WTC11 (cell line): ENCODE measurements around the gene TIGD1. TPM values are rescaled to one million over a fixed set of nuclear protein-coding genes. Genes with fewer than 3 reads are reported as not detected.

ENCODE experiments used
- ATAC-seq: fragments of 200-7000 bp; cut with Tn5 transposase; 2 replicates; pipeline ENCODE4 v1.10.0; 2021; ENCODE audit warnings: mild to moderate bottlenecking, moderate library complexity
- CTCF ChIA-PET: fragments of 300-600 bp; sonication (Branson Sonifier 250); formaldehyde crosslinking; loops from one replicate; lab custom pipeline; 2021; ENCODE audit warnings: antibody characterized with exemption; lab: Charles Lee
- POLR2A ChIA-PET: fragments of 350-600 bp; sonication (Branson Sonifier 250); formaldehyde crosslinking; loops from one replicate; lab custom pipeline; 2021; ENCODE audit warnings: antibody characterized with exemption; lab: Charles Lee
- DNase-seq: peaks from one replicate; pipeline ENCODE4 v3.0.0; 2021; ENCODE audit warnings: low spot score
- H3K27ac Mint-ChIP-seq: 2 replicates; pipeline ENCODE4 v1.8.0; 2021; ENCODE audit warnings: mixed read lengths
- H3K27me3 Mint-ChIP-seq: 2 replicates; pipeline ENCODE4 v1.8.0; 2021; ENCODE audit warnings: low read depth, mild to moderate bottlenecking, moderate library complexity, mixed read lengths
- H3K36me3 Mint-ChIP-seq: 2 replicates; pipeline ENCODE4 v1.8.0; 2021; ENCODE audit warnings: mixed read lengths
- H3K4me1 Mint-ChIP-seq: 2 replicates; pipeline ENCODE4 v1.8.0; 2022; ENCODE audit warnings: mixed read lengths
- H3K4me3 Mint-ChIP-seq: 2 replicates; pipeline ENCODE4 v1.8.0; 2021; ENCODE audit warnings: mild to moderate bottlenecking, moderate library complexity, mixed read lengths
- H3K9me3 Mint-ChIP-seq: 2 replicates; pipeline ENCODE4 v1.8.0; 2021; ENCODE audit warnings: mixed read lengths
- ARID4B ChIP-seq: sonication (generic); formaldehyde crosslinking; IDR thresholded peaks from 2 replicates; pipeline ENCODE4 v1.8.0; 2023; ENCODE audit warnings: missing genetic modification reagents, mild to moderate bottlenecking, borderline replicate concordance
- ATF2 ChIP-seq: sonication (generic); formaldehyde crosslinking; IDR thresholded peaks from 2 replicates; pipeline ENCODE4 v1.8.1; 2022; ENCODE audit warnings: low read depth, missing genetic modification reagents, borderline replicate concordance
- FOXP4 ChIP-seq: sonication (generic); formaldehyde crosslinking; IDR thresholded peaks from 2 replicates; pipeline ENCODE4 v1.8.0; 2022; ENCODE audit warnings: mild to moderate bottlenecking, missing genetic modification reagents
- GABPB1 ChIP-seq: sonication (generic); formaldehyde crosslinking; IDR thresholded peaks from 2 replicates; pipeline ENCODE4 v1.8.1; 2023; ENCODE audit warnings: mild to moderate bottlenecking, missing genetic modification reagents
- GRHL2 ChIP-seq: fragments of 250-450 bp; sonication (Bioruptor Pico); IDR thresholded peaks from 2 replicates; pipeline ENCODE4 v1.8.0; 2022; ENCODE audit warnings: mild to moderate bottlenecking, moderate library complexity; ENCODE audit not compliant: insufficient replicate concordance, severe bottlenecking
- MXD4 ChIP-seq: fragments of 250-450 bp; sonication (Bioruptor Pico); IDR thresholded peaks from 2 replicates; pipeline ENCODE4 v1.8.0; 2021; ENCODE audit warnings: mild to moderate bottlenecking, moderate library complexity, borderline replicate concordance
- MYBL2 ChIP-seq: sonication (generic); formaldehyde crosslinking; IDR thresholded peaks from 2 replicates; pipeline ENCODE4 v1.8.1; 2023; ENCODE audit warnings: mild to moderate bottlenecking, moderate library complexity, missing genetic modification reagents
- NFATC4 ChIP-seq: fragments of 250-450 bp; sonication (Bioruptor Pico); IDR thresholded peaks from 2 replicates; pipeline ENCODE4 v1.9.0; 2021; ENCODE audit warnings: mild to moderate bottlenecking
- NR3C1 ChIP-seq: sonication (generic); formaldehyde crosslinking; conservative IDR thresholded peaks from 2 replicates; pipeline ENCODE4 v1.8.1; 2023; ENCODE audit warnings: low read depth, mild to moderate bottlenecking, missing genetic modification reagents
- PRRX2 ChIP-seq: fragments of 250-450 bp; sonication (Bioruptor Pico); IDR thresholded peaks from 2 replicates; pipeline ENCODE4 v1.8.0; 2021; ENCODE audit warnings: mild to moderate bottlenecking
- RORB ChIP-seq: fragments of 250-450 bp; sonication (Bioruptor Pico); IDR thresholded peaks from 2 replicates; pipeline ENCODE4 v1.9.0; 2021; ENCODE audit warnings: mild to moderate bottlenecking
- TEAD4 ChIP-seq: sonication (generic); formaldehyde crosslinking; IDR thresholded peaks from 2 replicates; pipeline ENCODE4 v1.8.0; 2022; ENCODE audit warnings: mild to moderate bottlenecking, missing genetic modification reagents
- ZNF121 ChIP-seq: sonication (generic); formaldehyde crosslinking; IDR thresholded peaks from 2 replicates; pipeline ENCODE4 v1.8.0; 2023; ENCODE audit warnings: missing genetic modification reagents
- ZNF263 ChIP-seq: sonication (generic); formaldehyde crosslinking; IDR thresholded peaks from 2 replicates; pipeline ENCODE4 v1.8.1; 2022; ENCODE audit warnings: low read depth, mild to moderate bottlenecking, moderate library complexity, missing genetic modification reagents
- ZNF423 ChIP-seq: fragments of 250-450 bp; sonication (Bioruptor Pico); IDR thresholded peaks from 2 replicates; pipeline ENCODE4 v2.1.2; 2022; ENCODE audit warnings: mild to moderate bottlenecking, moderate library complexity
- total RNA-seq: library from RNA; stranded (reverse); gene quantifications from 3 replicates; pipeline ENCODE4 v1.2.3, GENCODE V29; 2021
- TF ChIP-seq, protein P1 (sequence below): fragments of 200-600 bp; IDR thresholded peaks from 2 replicates; pipeline ENCODE4 v1.8.0; 2022; ENCODE audit warnings: antibody characterized with exemption
- TF ChIP-seq, protein P2 (sequence below): sonication (generic); formaldehyde crosslinking; IDR thresholded peaks from 2 replicates; pipeline ENCODE4 v1.8.1; 2022; ENCODE audit warnings: mild to moderate bottlenecking, moderate library complexity, missing genetic modification reagents
- TF ChIP-seq, protein P3 (sequence below): sonication (generic); formaldehyde crosslinking; IDR thresholded peaks from 2 replicates; pipeline ENCODE4 v1.8.1; 2022; ENCODE audit warnings: missing genetic modification reagents, borderline replicate concordance

Gene TIGD1
- total RNA-seq, 1 experiment from 2014 or later: 9.0 TPM

DNA sequence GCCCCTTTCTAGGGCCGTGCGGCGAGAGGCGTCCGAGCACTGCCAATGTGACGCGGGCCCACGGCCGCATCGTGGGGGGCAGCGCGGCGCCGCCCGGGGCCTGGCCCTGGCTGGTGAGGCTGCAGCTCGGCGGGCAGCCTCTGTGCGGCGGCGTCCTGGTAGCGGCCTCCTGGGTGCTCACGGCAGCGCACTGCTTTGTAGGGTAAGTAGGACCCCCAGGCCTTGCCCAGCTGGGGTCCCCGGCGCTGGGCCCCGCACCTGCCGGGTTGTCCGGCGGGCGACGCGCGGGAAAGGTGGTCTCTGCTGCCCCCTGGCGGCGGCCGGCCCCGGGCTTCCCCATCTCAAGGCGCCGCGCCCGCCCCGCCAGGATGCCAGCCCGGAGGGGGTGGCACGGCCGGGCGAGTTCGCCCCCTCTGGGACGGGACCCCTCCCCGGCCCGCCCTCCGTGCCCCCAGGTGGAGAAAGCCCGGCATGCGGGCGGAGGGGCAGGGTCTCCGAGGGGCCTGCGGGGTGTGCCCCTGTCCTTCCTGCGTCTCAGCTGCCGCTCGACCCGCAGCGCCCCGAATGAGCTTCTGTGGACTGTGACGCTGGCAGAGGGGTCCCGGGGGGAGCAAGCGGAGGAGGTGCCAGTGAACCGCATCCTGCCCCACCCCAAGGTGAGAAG is 28.3 kb downstream of the TIGD1 start:
- Mint-ChIP-seq H3K4me1 (peaks cover 6% of the 10 kb centered on the region; the same call in 1 of the 2 replicates), H3K27ac (no peak overlapping the region), H3K4me3 (0 out of 2 replicates have a peak overlapping the region, but pooled peaks have one; percentile 37), H3K9me3 (no peaks in the 10 kb centered on the region), H3K27me3 (peaks cover 38% of the 10 kb centered on the region), H3K36me3 (no peaks in the 10 kb centered on the region)
- DNase-seq: peak; percentile 71
- ChIA-PET CTCF (interaction anchor here (0.6 to 6.5 kb wide), 37 partner anchors 11 to 621 kb away, joined by 3 to 104 read pairs (median 6); partner anchors contain the start of genes CHRNG and ECEL1), POLR2A (interaction anchor here (0.6 to 0.8 kb wide), 2 partner anchors 29 to 76 kb away, joined by 3 read pairs; partner anchors contain the start of genes EIF4E2 and TIGD1)
- ATAC-seq: peak; percentile 14
- TF ChIP-seq, protein P1, sequence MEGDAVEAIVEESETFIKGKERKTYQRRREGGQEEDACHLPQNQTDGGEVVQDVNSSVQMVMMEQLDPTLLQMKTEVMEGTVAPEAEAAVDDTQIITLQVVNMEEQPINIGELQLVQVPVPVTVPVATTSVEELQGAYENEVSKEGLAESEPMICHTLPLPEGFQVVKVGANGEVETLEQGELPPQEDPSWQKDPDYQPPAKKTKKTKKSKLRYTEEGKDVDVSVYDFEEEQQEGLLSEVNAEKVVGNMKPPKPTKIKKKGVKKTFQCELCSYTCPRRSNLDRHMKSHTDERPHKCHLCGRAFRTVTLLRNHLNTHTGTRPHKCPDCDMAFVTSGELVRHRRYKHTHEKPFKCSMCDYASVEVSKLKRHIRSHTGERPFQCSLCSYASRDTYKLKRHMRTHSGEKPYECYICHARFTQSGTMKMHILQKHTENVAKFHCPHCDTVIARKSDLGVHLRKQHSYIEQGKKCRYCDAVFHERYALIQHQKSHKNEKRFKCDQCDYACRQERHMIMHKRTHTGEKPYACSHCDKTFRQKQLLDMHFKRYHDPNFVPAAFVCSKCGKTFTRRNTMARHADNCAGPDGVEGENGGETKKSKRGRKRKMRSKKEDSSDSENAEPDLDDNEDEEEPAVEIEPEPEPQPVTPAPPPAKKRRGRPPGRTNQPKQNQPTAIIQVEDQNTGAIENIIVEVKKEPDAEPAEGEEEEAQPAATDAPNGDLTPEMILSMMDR: peak; percentile 96
- TF ChIP-seq ZNF423 (CRISPR knock-in tag): peak; percentile 87
- TF ChIP-seq, protein P2, sequence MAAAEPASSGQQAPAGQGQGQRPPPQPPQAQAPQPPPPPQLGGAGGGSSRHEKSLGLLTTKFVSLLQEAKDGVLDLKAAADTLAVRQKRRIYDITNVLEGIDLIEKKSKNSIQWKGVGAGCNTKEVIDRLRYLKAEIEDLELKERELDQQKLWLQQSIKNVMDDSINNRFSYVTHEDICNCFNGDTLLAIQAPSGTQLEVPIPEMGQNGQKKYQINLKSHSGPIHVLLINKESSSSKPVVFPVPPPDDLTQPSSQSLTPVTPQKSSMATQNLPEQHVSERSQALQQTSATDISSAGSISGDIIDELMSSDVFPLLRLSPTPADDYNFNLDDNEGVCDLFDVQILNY (CRISPR knock-in tag): 0 out of 2 replicates have a peak, but pooled peaks have one; percentile 37
- no peak for TF ChIP-seq MYBL2 (CRISPR knock-in tag)

DNA sequence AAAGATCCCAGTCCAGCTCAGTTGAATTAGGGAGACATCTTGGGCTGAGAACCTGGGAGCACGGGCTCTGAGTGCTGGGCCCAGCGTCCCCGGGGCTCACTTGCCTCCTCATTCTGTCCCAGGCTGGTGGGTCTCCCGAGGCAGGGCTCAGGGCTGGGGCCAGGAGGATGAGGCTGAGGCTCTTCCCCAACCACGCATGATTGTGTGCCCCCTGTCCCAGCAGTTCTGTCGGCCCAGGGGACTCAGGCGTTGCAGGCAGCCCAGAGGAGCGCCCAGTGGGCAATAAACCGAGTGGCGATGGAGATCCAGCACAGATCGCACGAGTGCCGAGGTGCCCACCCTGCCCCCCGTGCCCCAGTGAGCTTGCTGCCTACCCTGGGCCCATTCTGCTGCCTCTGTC is 29.3 kb downstream of the TIGD1 start:
- ChIA-PET POLR2A (interaction anchor here (0.6 kb wide), 1 partner anchor 75 kb away, joined by 3 read pairs; no protein-coding TSS in a partner anchor), CTCF (interaction anchor here (0.5 to 6.5 kb wide), 26 partner anchors 10 to 755 kb away, joined by 3 to 104 read pairs (median 12); partner anchors contain the start of genes CHRNG and ECEL1)
- H3K9me3 Mint-ChIP-seq: no peaks in the 10 kb centered on the region
- no peaks in the 10 kb centered on the region for H3K36me3 Mint-ChIP-seq
- no peak for DNase-seq
- no peak for ATAC-seq
- no peak overlapping the region for H3K4me3 Mint-ChIP-seq
- no peak for TF ChIP-seq FOXP4 (CRISPR knock-in tag)
- H3K27me3 Mint-ChIP-seq: peaks cover 38% of the 10 kb centered on the region
- peaks cover 4% of the 10 kb centered on the region; the same call in 1 of the 2 replicates for H3K4me1 Mint-ChIP-seq
- no peak overlapping the region for H3K27ac Mint-ChIP-seq

- no peak for DNase-seq
- no peak for ATAC-seq
- no peak overlapping the region for H3K27ac Mint-ChIP-seq
- H3K4me1 Mint-ChIP-seq: peaks cover 7% of the 10 kb centered on the region; the same call in 1 of the 2 replicates
- POLR2A ChIA-PET: no interaction called here
- no peaks in the 10 kb centered on the region for H3K9me3 Mint-ChIP-seq
- H3K36me3 Mint-ChIP-seq: no peaks in the 10 kb centered on the region
- no peak overlapping the region for H3K4me3 Mint-ChIP-seq
- CTCF ChIA-PET: interaction anchor here (0.9 to 6.5 kb wide), 16 partner anchors 10 to 193 kb away, joined by 3 to 104 read pairs (median 28); partner anchors contain the start of gene CHRNG
- peaks cover 38% of the 10 kb centered on the region for H3K27me3 Mint-ChIP-seq
- TF ChIP-seq PRRX2 (CRISPR knock-in tag): no peak
- TF ChIP-seq NFATC4 (CRISPR knock-in tag): no peak
- no peak for TF ChIP-seq ZNF121 (CRISPR knock-in tag)
- TF ChIP-seq ARID4B: no peak
- TF ChIP-seq RORB (CRISPR knock-in tag): no peak
- TF ChIP-seq ATF2 (CRISPR knock-in tag): no peak
- no peak for TF ChIP-seq MXD4 (CRISPR knock-in tag)
- TF ChIP-seq MYBL2 (CRISPR knock-in tag): no peak
- TF ChIP-seq NR3C1 (CRISPR knock-in tag): no peak
- no peak for TF ChIP-seq TEAD4 (CRISPR knock-in tag)
- no peak for TF ChIP-seq GABPB1 (CRISPR knock-in tag)
- TF ChIP-seq, protein P3, sequence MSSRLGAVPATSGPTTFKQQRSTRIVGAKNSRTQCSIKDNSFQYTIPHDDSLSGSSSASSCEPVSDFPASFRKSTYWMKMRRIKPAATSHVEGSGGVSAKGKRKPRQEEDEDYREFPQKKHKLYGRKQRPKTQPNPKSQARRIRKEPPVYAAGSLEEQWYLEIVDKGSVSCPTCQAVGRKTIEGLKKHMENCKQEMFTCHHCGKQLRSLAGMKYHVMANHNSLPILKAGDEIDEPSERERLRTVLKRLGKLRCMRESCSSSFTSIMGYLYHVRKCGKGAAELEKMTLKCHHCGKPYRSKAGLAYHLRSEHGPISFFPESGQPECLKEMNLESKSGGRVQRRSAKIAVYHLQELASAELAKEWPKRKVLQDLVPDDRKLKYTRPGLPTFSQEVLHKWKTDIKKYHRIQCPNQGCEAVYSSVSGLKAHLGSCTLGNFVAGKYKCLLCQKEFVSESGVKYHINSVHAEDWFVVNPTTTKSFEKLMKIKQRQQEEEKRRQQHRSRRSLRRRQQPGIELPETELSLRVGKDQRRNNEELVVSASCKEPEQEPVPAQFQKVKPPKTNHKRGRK (CRISPR knock-in tag): no peak
- no peak for TF ChIP-seq GRHL2 (CRISPR knock-in tag)
- no peak for TF ChIP-seq ZNF263 (CRISPR knock-in tag)
Observed at GRCh38 chr2:232520489-232520888, 29.9 kb downstream of the TIGD1 start.
